Uterus (tissue), 4 donors: ENCODE data around the gene HOXA11. TPM values are rescaled to one million over a fixed set of nuclear protein-coding genes. Genes with fewer than 3 reads are reported as not detected.
A peak's percentile ranks its signal among the peaks of the same experiment; 100 is the strongest.

Experiments
- DNase-seq, 2 donors: peaks; one replicate each; pipeline ENCODE4 v3.0.0-alpha.2; 2019 to 2020
- H3K27ac ChIP-seq, 2 donors: fragments of 200-600 bp; sonication (generic); 1 replicate in 1 of 2; 2 replicates in 1 of 2; pipeline ENCODE4 v1.5.1; 2016 to 2018
- H3K27me3 ChIP-seq, 2 donors: fragments of 200-600 bp; sonication (generic); one replicate each; pipeline ENCODE4 v1.5.1; 2018 to 2019; ENCODE audit warnings: control low read depth in 1 of 2
- H3K36me3 ChIP-seq, 2 donors: fragments of 200-600 bp; sonication (generic); one replicate each; pipeline ENCODE4 v1.5.1; 2019; ENCODE audit warnings: control low read depth in 1 of 2
- H3K4me1 ChIP-seq, 2 donors: fragments of 200-600 bp; sonication (generic); one replicate each; pipeline ENCODE4 v1.5.1; 2018 to 2019; ENCODE audit warnings: control low read depth in 1 of 2
- H3K4me3 ChIP-seq, 2 donors: fragments of 200-600 bp; sonication (generic); 1 replicate in 1 of 2; 2 replicates in 1 of 2; pipeline ENCODE4 v1.5.1; 2018 to 2019; ENCODE audit warnings: mild to moderate bottlenecking in 1 of 2
- H3K9me3 ChIP-seq, 2 donors: fragments of 200-600 bp; sonication (generic); one replicate each; pipeline ENCODE4 v1.5.1; 2019; ENCODE audit warnings: control low read depth in 1 of 2
- CTCF ChIP-seq, 4 experiments: fragments of 200-600 bp in 2 of 4; fragments of 450-650 bp in 2 of 4; sonication (generic) in 2 of 4; IDR thresholded peaks; one replicate each; pipeline ENCODE4 v1.5.1; 2016 to 2019; ENCODE audit warnings: antibody characterized with exemption in 4 of 4, mild to moderate bottlenecking in 2 of 4, moderate library complexity in 1 of 4
- POLR2A ChIP-seq, 2 donors: fragments of 450-650 bp; IDR thresholded peaks; one replicate each; pipeline ENCODE4 v1.6.1; 2016; ENCODE audit warnings: antibody characterized with exemption in 2 of 2, mild to moderate bottlenecking in 1 of 2, moderate library complexity in 1 of 2
- intact Hi-C: fragments of 100-400 bp; cut with DNase I; formaldehyde crosslinking; loops from one replicate; pipeline ENCODE4 v1.15.1; 2023; ENCODE audit warnings: low total_unique reads
- total RNA-seq, 4 donors: library from RNA; depleted of rRNA in 3 of 4; stranded (reverse); fragments of >200 nt in 3 of 4; gene quantifications; one replicate each; pipeline versions ENCODE4 v1.1.0 to v1.2.4, GENCODE V29; 2014 to 2023
- donor health status: DM: yes; HTN: yes; CAD: no.

Gene HOXA11
- 10 to 100 TPM; 32.4 to 82.0 (median 57.8) TPM for total RNA-seq

- intact Hi-C loops, result loop anchor here (5.0 kb wide), 1 partner anchor 477 kb away; the partner anchor contains the start of gene HIBADH
- Histone ChIP-seq H3K4me1 (no peaks in the 10 kb centered on the region), H3K27me3 (no peaks in the 10 kb centered on the region), H3K4me3 (peak within 1 kb of the TSS; percentile 56 to 79), H3K9me3 (no peaks in the 10 kb centered on the region), H3K27ac (peak within 1 kb of the TSS; percentile 94 to 96), H3K36me3 (no peaks in the 10 kb centered on the region)
- no peak for TF ChIP-seq CTCF (IDR thresholded peaks at IDR 0.05)
- TF ChIP-seq POLR2A (IDR thresholded peaks at IDR 0.05), result peak; percentile 83 to 84
- peak; percentile 82 to 97 for DNase-seq
These were observed at the start of gene HOXA11 for GRCh38 chr7:27185013-27185853. TSS of gene HOXA11 (minus strand) at chr7:27185232. CDS start at chr7:27185144, 88 bp downstream.

GRCh38 chr7:27229448-27229847 is 44.4 kb upstream of the HOXA11 start:
- Histone ChIP-seq H3K4me1 (no peaks in the 10 kb centered on the region), H3K27ac (no peak overlapping the region), H3K27me3 (peaks cover 8 to 14% of the 10 kb centered on the region in 2 donors), H3K36me3 (no peaks in the 10 kb centered on the region), H3K4me3 (no peak overlapping the region), H3K9me3 (no peaks in the 10 kb centered on the region)
- intact Hi-C loops, result no loop called here
- no peak for DNase-seq
- TF ChIP-seq POLR2A (IDR thresholded peaks at IDR 0.05) (no peak), CTCF (IDR thresholded peaks at IDR 0.05) (no peak)

GRCh38 chr7:27224983-27225934 is 40.2 kb upstream of the HOXA11 start:
- H3K4me3 ChIP-seq, result no peak overlapping the region
- DNase-seq, result no peak

GRCh38 chr7:27223941-27224575 is 39.0 kb upstream of the HOXA11 start:
- Histone ChIP-seq H3K27me3 (peaks cover 15 to 39% of the 10 kb centered on the region in 2 donors), H3K4me1 (no peaks in the 10 kb centered on the region), H3K9me3 (no peaks in the 10 kb centered on the region), H3K4me3 (no peak overlapping the region), H3K27ac (no peak overlapping the region), H3K36me3 (no peaks in the 10 kb centered on the region)
- TF ChIP-seq POLR2A (IDR thresholded peaks at IDR 0.05), result no peak
- no peak for TF ChIP-seq CTCF (IDR thresholded peaks at IDR 0.05)
- DNase-seq, result no peak
- intact Hi-C loops, result no loop called here

More at GRCh38 chr7:27224983-27225934, 40.2 kb upstream of the HOXA11 start:
- TF ChIP-seq POLR2A (IDR thresholded peaks at IDR 0.05) (no peak), CTCF (IDR thresholded peaks at IDR 0.05) (no peak)
- H3K36me3 ChIP-seq, result no peaks in the 10 kb centered on the region
- intact Hi-C loops, result no loop called here
- H3K27ac ChIP-seq, result no peak overlapping the region
- H3K27me3 ChIP-seq, result peaks cover 11 to 39% of the 10 kb centered on the region in 2 donors
- no peaks in the 10 kb centered on the region for H3K9me3 ChIP-seq
- no peaks in the 10 kb centered on the region for H3K4me1 ChIP-seq
